ENCODE results near the gene KDR. TPM values are rescaled to one million over a fixed set of nuclear protein-coding genes. Genes with fewer than 3 reads are reported as not detected.

Gene KDR
- 1 to 10 TPM in 1 of 2 donors, under 1 TPM in 1; 0.34 to 4.7 TPM for total RNA-seq

GRCh38 chr4:55125087-55125721, at the start of gene KDR:
Gene KDR (minus strand): TSS chr4:55125595. CDS start chr4:55125293, 302 bp downstream.

Small RNAs within 50 kb of the gene (small RNA-seq; reads per million reads assigned to genes)
- 0 reads per million in 2 donors for gene RN7SL424P
- gene RNU6-410P: 0 reads per million in 2 donors

Other genes starting within 250 kb of the KDR start
- gene SRD5A3, start 220.6 kb upstream of the KDR start, total RNA-seq: 10 to 100 TPM; 11.0 TPM